Osteoblast (primary cell): ENCODE data around the gene LRRFIP2. TPM values are rescaled to one million over a fixed set of nuclear protein-coding genes. Genes with fewer than 3 reads are reported as not detected.

Experiments
- DNase-seq: peaks from one replicate; pipeline ENCODE4 v3.0.0; 2011; ENCODE audit warnings: low spot score, mixed read lengths; ENCODE audit not compliant: insufficient read length; ENCODE audit errors: missing footprints
- H2AFZ ChIP-seq: 2 replicates; pipeline ENCODE4 v1.6.0; 2011; ENCODE audit warnings: mild to moderate bottlenecking, low read length
- H3K27ac ChIP-seq: 2 replicates; pipeline ENCODE4 v1.5.1; 2011; ENCODE audit warnings: mild to moderate bottlenecking, low read depth, low read length, moderate library complexity
- H3K27me3 ChIP-seq: 2 replicates; pipeline ENCODE4 v1.6.0; 2012; ENCODE audit warnings: mild to moderate bottlenecking, control low read depth, inconsistent platforms, low read length, moderate library complexity; ENCODE audit not compliant: insufficient read depth
- H3K36me3 ChIP-seq: 2 replicates; pipeline ENCODE4 v1.5.1; 2011; ENCODE audit warnings: mild to moderate bottlenecking, low read length, control low read depth, moderate library complexity; ENCODE audit not compliant: insufficient read depth
- H3K4me1 ChIP-seq: 2 replicates; pipeline ENCODE4 v1.5.1; 2011; ENCODE audit warnings: mild to moderate bottlenecking, low read length, control low read depth, moderate library complexity; ENCODE audit not compliant: insufficient read depth
- H3K4me2 ChIP-seq: 2 replicates; pipeline ENCODE4 v1.6.0; 2011; ENCODE audit warnings: mild to moderate bottlenecking, low read length; ENCODE audit not compliant: insufficient read depth
- H3K4me3 ChIP-seq: fragments of 200-600 bp; sonication (generic); 3 replicates; pipeline ENCODE4 v1.5.1; 2012; ENCODE audit warnings: mild to moderate bottlenecking, low read length, inconsistent platforms; ENCODE audit not compliant: insufficient read depth
- H3K79me2 ChIP-seq: 2 replicates; pipeline ENCODE4 v1.6.0; 2012; ENCODE audit warnings: mild to moderate bottlenecking, low read length, control low read depth, inconsistent platforms; ENCODE audit not compliant: insufficient read depth
- H3K9me3 ChIP-seq: 2 replicates; pipeline ENCODE4 v1.5.1; 2011; ENCODE audit warnings: low read depth, low read length, control low read depth
- H4K20me1 ChIP-seq: 2 replicates; pipeline ENCODE4 v1.6.0; 2012; ENCODE audit warnings: mild to moderate bottlenecking, low read length, control low read depth; ENCODE audit not compliant: insufficient read depth
- CTCF ChIP-seq: IDR thresholded peaks from 2 replicates; pipeline ENCODE4 v1.5.1; 2011; ENCODE audit warnings: mild to moderate bottlenecking, low read depth, low read length, moderate library complexity; ENCODE audit errors: extremely low read depth
- total RNA-seq: library from RNA; depleted of rRNA; stranded (reverse); fragments of >200 nt; gene quantifications from 2 replicates; pipeline ENCODE4 v1.2.3, GENCODE V29; 2012

The LRRFIP2 gene
- total RNA-seq, 1 donor, result 71.3 TPM

GRCh38 chr3:37162501-37163245 lies 11.7 kb downstream of the LRRFIP2 start:
- no peak for DNase-seq
- Histone ChIP-seq H2AFZ (no peak overlapping the region), H3K27ac (peak overlapping the region; percentile 66), H3K36me3 (peaks cover 11% of the 10 kb centered on the region), H3K4me1 (peaks cover 18% of the 10 kb centered on the region), H3K9me3 (no peaks in the 10 kb centered on the region), H3K4me3 (no peak overlapping the region), H3K79me2 (peaks cover 69% of the 10 kb centered on the region), H3K4me2 (peak overlapping the region; percentile 21), H4K20me1 (no peaks in the 10 kb centered on the region), H3K27me3 (no peaks in the 10 kb centered on the region)
- no peak for TF ChIP-seq CTCF

GRCh38 chr3:37161351-37161750 lies 13.0 kb downstream of the LRRFIP2 start:
- TF ChIP-seq CTCF, result no peak
- no peaks in the 10 kb centered on the region for H4K20me1 ChIP-seq
- no peaks in the 10 kb centered on the region for H3K27me3 ChIP-seq
- H3K9me3 ChIP-seq, result no peaks in the 10 kb centered on the region
- no peak overlapping the region for H3K27ac ChIP-seq
- H3K4me2 ChIP-seq, result no peak overlapping the region
- H3K79me2 ChIP-seq, result peaks cover 71% of the 10 kb centered on the region
- peaks cover 18% of the 10 kb centered on the region for H3K4me1 ChIP-seq
- H3K4me3 ChIP-seq, result no peak overlapping the region
- H3K36me3 ChIP-seq, result peaks cover 11% of the 10 kb centered on the region
- H2AFZ ChIP-seq, result no peak overlapping the region
- DNase-seq, result no peak

DNA sequence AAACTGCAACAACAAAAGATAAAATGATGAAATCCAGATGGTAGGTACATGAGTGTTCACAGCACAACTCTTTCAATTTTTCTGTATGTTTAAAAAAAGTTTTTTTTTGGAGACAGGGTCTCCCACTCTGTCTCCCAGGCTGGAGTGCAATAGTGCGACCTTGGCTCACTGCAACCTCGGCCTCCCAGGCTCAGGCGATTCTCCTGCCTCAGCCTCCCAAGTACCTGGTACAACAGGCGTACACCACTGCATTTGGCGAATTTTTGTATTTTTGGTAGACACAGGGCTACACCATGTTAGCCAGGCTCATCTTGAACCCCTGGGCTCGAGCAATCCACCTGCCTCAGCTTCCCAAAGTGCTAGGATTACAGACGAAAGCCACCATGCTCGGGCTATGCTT lies 18.6 kb downstream of the LRRFIP2 start:
- DNase-seq, result no peak
- no peak for TF ChIP-seq CTCF
- H3K27me3 ChIP-seq, result no peaks in the 10 kb centered on the region
- peaks cover 8% of the 10 kb centered on the region for H3K36me3 ChIP-seq
- no peaks in the 10 kb centered on the region for H3K4me1 ChIP-seq
- peaks cover 88% of the 10 kb centered on the region for H3K79me2 ChIP-seq
- H3K27ac ChIP-seq, result no peak overlapping the region
- no peak overlapping the region for H3K4me3 ChIP-seq
- no peak overlapping the region for H2AFZ ChIP-seq
- H4K20me1 ChIP-seq, result no peaks in the 10 kb centered on the region
- H3K9me3 ChIP-seq, result no peaks in the 10 kb centered on the region
- H3K4me2 ChIP-seq, result no peak overlapping the region

- H3K27ac ChIP-seq, result no peak overlapping the region
- peaks cover 3% of the 10 kb centered on the region for H3K36me3 ChIP-seq
- no peaks in the 10 kb centered on the region for H3K4me1 ChIP-seq
- H3K4me2 ChIP-seq, result no peak overlapping the region
- peaks cover 86% of the 10 kb centered on the region for H3K79me2 ChIP-seq
- no peaks in the 10 kb centered on the region for H3K27me3 ChIP-seq
- no peaks in the 10 kb centered on the region for H3K9me3 ChIP-seq
- no peak overlapping the region for H3K4me3 ChIP-seq
- no peaks in the 10 kb centered on the region for H4K20me1 ChIP-seq
- DNase-seq, result no peak
- no peak for TF ChIP-seq CTCF
- H2AFZ ChIP-seq, result no peak overlapping the region
These were observed 19.6 kb downstream of the LRRFIP2 start for GRCh38 chr3:37154668-37155314.
